GM12878 (cell line): ENCODE measurements around the gene TMEM94. TPM values are rescaled to one million over a fixed set of nuclear protein-coding genes. Genes with fewer than 3 reads are reported as not detected.

Experiments
- ATAC-seq: fragments of 200-7000 bp; cut with Tn5 transposase; 3 replicates; pipeline ENCODE4 v1.9.1; 2020; ENCODE audit warnings: mild to moderate bottlenecking, moderate library complexity
- BruUV-seq: library from RNA; stranded (reverse); fragments of 400-500 nt; replicated peaks from 2 replicates; lab custom pipeline; 2021; lab: Mats Ljungman, UMichigan
- CTCF ChIA-PET: fragments of 300-600 bp; sonication (Branson Sonifier 250); formaldehyde crosslinking; extraction: SDS; loops from one replicate; lab custom pipeline; 2021; ENCODE audit warnings: inconsistent platforms; lab: Yijun Ruan, JAX
- POLR2A ChIA-PET: fragments of 350-600 bp; formaldehyde crosslinking; extraction: SDS; loops from one replicate; lab custom pipeline; 2021; ENCODE audit warnings: inconsistent platforms; lab: Charles Lee
- RAD21 ChIA-PET: fragments of 300-600 bp; sonication (Branson Sonifier 250); formaldehyde crosslinking; loops from one replicate; lab custom pipeline; 2023; ENCODE audit warnings: antibody characterized with exemption; ENCODE audit not compliant: unreplicated experiment; lab: Charles Lee
- SMC1A ChIA-PET: fragments of 300-600 bp; sonication (Branson Sonifier 250); formaldehyde crosslinking; loops from one replicate; lab custom pipeline; 2023; ENCODE audit not compliant: unreplicated experiment, uncharacterized antibody; lab: Charles Lee
- DNase-seq: peaks from one replicate; pipeline ENCODE4 v3.0.0-alpha.2; 2011; ENCODE audit warnings: low read depth, low spot score
- FAIRE-seq: peaks from 3 replicates; lab custom pipeline; 2011; peaks lifted over from hg19 to GRCh38; lab: Jason Lieb, UNC
- H2AFZ ChIP-seq: 2 replicates; pipeline ENCODE4 v1.6.0; 2011; ENCODE audit warnings: low read depth, low read length, control low read depth; ENCODE audit not compliant: control insufficient read depth
- H3K27ac ChIP-seq: 2 replicates; pipeline ENCODE4 v1.5.1; 2011; ENCODE audit warnings: control low read depth; ENCODE audit not compliant: control insufficient read depth, insufficient read depth
- H3K27me3 ChIP-seq, 2 experiments: replicated peaks in 1 of 2; 2 replicates each; pipeline versions ENCODE4 v1.6.0 to v1.6.1; 2011; ENCODE audit warnings: low read length in 1 of 2; ENCODE audit not compliant: control insufficient read depth in 2 of 2, insufficient read depth in 2 of 2
- H3K36me3 ChIP-seq, 2 experiments: 2 replicates each; pipeline ENCODE4 v1.5.1; 2011; ENCODE audit warnings: low read length in 1 of 2; ENCODE audit not compliant: control insufficient read depth in 2 of 2, insufficient read depth in 2 of 2
- H3K4me1 ChIP-seq: 2 replicates; pipeline ENCODE4 v1.6.1; 2011; ENCODE audit warnings: mild to moderate bottlenecking, low read length, moderate library complexity, mixed read lengths; ENCODE audit not compliant: control insufficient read depth, insufficient read depth
- H3K4me2 ChIP-seq: 2 replicates; pipeline ENCODE4 v1.6.0; 2011; ENCODE audit warnings: control low read depth; ENCODE audit not compliant: control insufficient read depth, insufficient read depth
- H3K4me3 ChIP-seq: fragments of 200-600 bp; sonication (generic); 2 replicates; pipeline ENCODE4 v1.5.1; 2016
- H3K79me2 ChIP-seq: 2 replicates; pipeline ENCODE4 v1.6.0; 2011; ENCODE audit warnings: low read length; ENCODE audit not compliant: control insufficient read depth, insufficient read depth
- H3K9ac ChIP-seq: 2 replicates; pipeline ENCODE4 v1.8.0; 2011; ENCODE audit warnings: low read length, control low read depth, mixed read lengths; ENCODE audit not compliant: control insufficient read depth, insufficient read depth
- H3K9me3 ChIP-seq: replicated peaks from 3 replicates; pipeline ENCODE4 v1.5.1; 2011; ENCODE audit warnings: mild to moderate bottlenecking, low read length; ENCODE audit not compliant: control insufficient read depth, insufficient read depth
- H4K20me1 ChIP-seq: 2 replicates; pipeline ENCODE4 v1.6.0; 2011; ENCODE audit not compliant: control insufficient read depth, insufficient read depth
- ASH2L ChIP-seq: fragments of 300-600, 200-600 bp; sonication (generic); IDR thresholded peaks from 2 replicates; pipeline ENCODE4 v1.6.1; 2017; ENCODE audit warnings: low read depth, mild to moderate bottlenecking, borderline replicate concordance
- BRCA1 ChIP-seq: IDR thresholded peaks from 2 replicates; pipeline ENCODE4 v1.6.1; 2011; ENCODE audit warnings: low read depth, low read length, improper control_type of control experiment
- HDGF ChIP-seq: fragments of 450-650 bp; IDR thresholded peaks from 2 replicates; pipeline ENCODE4 v1.6.1; 2016; ENCODE audit warnings: antibody characterized with exemption
- IRF4 ChIP-seq: IDR thresholded peaks from 2 replicates; pipeline ENCODE4 v1.6.1; 2011; ENCODE audit warnings: low read depth, low read length
- MYB ChIP-seq: fragments of 150-350 bp; IDR thresholded peaks from 2 replicates; pipeline ENCODE4 v1.6.1; 2014; ENCODE audit warnings: mild to moderate bottlenecking, low read depth, low read length, borderline replicate concordance
- POLR2AphosphoS5 ChIP-seq: IDR thresholded peaks from 2 replicates; pipeline ENCODE4 v1.6.1; 2011; ENCODE audit warnings: mild to moderate bottlenecking, low read length, inconsistent platforms
- RBBP5 ChIP-seq: fragments of 200-600 bp; sonication (generic); conservative IDR thresholded peaks from 2 replicates; pipeline ENCODE4 v1.6.1; 2016
- RCOR1 ChIP-seq: conservative IDR thresholded peaks from 2 replicates; pipeline ENCODE4 v1.6.1; 2012; ENCODE audit warnings: low read depth, low read length, improper control_type of control experiment
- RELA ChIP-seq: fragments of 450-650 bp; IDR thresholded peaks from 2 replicates; pipeline ENCODE4 v1.8.0; 2014; ENCODE audit warnings: borderline replicate concordance; ENCODE audit not compliant: partially characterized antibody
- SIX5 ChIP-seq: IDR thresholded peaks from 2 replicates; pipeline ENCODE4 v1.6.1; 2011; ENCODE audit warnings: mild to moderate bottlenecking, low read depth, low read length, moderate library complexity; ENCODE audit not compliant: severe bottlenecking
- SREBF1 ChIP-seq: IDR thresholded peaks from 2 replicates; pipeline ENCODE4 v1.6.1; 2012; ENCODE audit warnings: mild to moderate bottlenecking, low read length
- SUZ12 ChIP-seq: fragments of 200-600 bp; sonication (generic); IDR thresholded peaks from one replicate; pipeline ENCODE4 v1.6.1; 2018; ENCODE audit warnings: antibody characterized with exemption, mild to moderate bottlenecking; ENCODE audit not compliant: unreplicated experiment
- TBL1XR1 ChIP-seq: IDR thresholded peaks from 2 replicates; pipeline ENCODE4 v1.6.1; 2012; ENCODE audit warnings: low read depth, low read length, improper control_type of control experiment
- TCF12 ChIP-seq: IDR thresholded peaks from 2 replicates; pipeline ENCODE4 v1.6.1; 2011; ENCODE audit warnings: low read depth, mild to moderate bottlenecking, low read length
- ZNF207 ChIP-seq: fragments of 450-650 bp; IDR thresholded peaks from 2 replicates; pipeline ENCODE4 v1.6.1; 2014; ENCODE audit warnings: antibody characterized with exemption, mild to moderate bottlenecking, borderline replicate concordance
- ZNF217 ChIP-seq: fragments of 450-650 bp; IDR thresholded peaks from 2 replicates; pipeline ENCODE4 v1.6.1; 2017; ENCODE audit warnings: antibody characterized with exemption, mild to moderate bottlenecking
- WGBS: methylation state at CpG from one replicate; pipeline ENCODE4 v1.1.6; 2016; ENCODE audit warnings: low lambda C conversion rate; ENCODE audit not compliant: insufficient replicate concordance, insufficient coverage; ENCODE audit errors: missing lambda C conversion rate; 5-methylcytosine and 5-hydroxymethylcytosine counted together
- in situ Hi-C: fragments of 300-500 bp; cut with MboI; formaldehyde crosslinking; loops from 9 replicates; pipeline ENCODE4 v1.14.3; 2018; ENCODE audit warnings: mixed read lengths
- intact Hi-C: fragments of 100-400 bp; cut with micrococcal nuclease; formaldehyde crosslinking; loops from one replicate; pipeline ENCODE4 v1.14.2; 2022; ENCODE audit not compliant: unreplicated experiment
- polyA plus RNA-seq, 11 experiments: library from polyadenylated mRNA; depleted of rRNA in 4 of 11; unstranded in 6 of 11; stranded (reverse) in 5 of 11; fragments of >200 nt; fragmentation: Nextera tagmentation in 4 of 11; fragmentation: Illumina TruSeq in 1 of 11; extraction: Ambion mirVana in 4 of 11; extraction: Trizol in 1 of 11; gene quantifications; 1 replicate in 1 of 11; 2 replicates in 10 of 11; pipeline versions ENCODE4 v1.2.1 to v1.2.3, GENCODE V29; 2011 to 2016; ENCODE audit warnings: inconsistent platforms in 2 of 11, missing spikeins in 2 of 11, low read depth in 1 of 11
- total RNA-seq, 4 experiments: library from RNA; depleted of rRNA in 3 of 4; stranded (reverse); fragments of >200 nt in 3 of 4; fragmentation: Illumina TruSeq in 1 of 4; extraction: Trizol in 1 of 4; gene quantifications; 2 replicates each; pipeline versions ENCODE4 v1.2.1 to v1.2.3, GENCODE V29; 2013 to 2021

TMEM94 gene
- total and polyA plus RNA-seq, 10 of the 15 experiments (the other 5 are each of a cell fraction or from before 2014, with no cell fraction given): 0.31 to 70.7 (median 24.4) TPM

GRCh38 chr17:75490173-75490743, 33.8 kb downstream of the TMEM94 start:
- Histone ChIP-seq H3K4me1 (peaks cover 13% of the 10 kb centered on the region), H3K9ac (no peak overlapping the region), H4K20me1 (no peaks in the 10 kb centered on the region), H3K79me2 (no peaks in the 10 kb centered on the region), H3K4me3 (no peak overlapping the region), H3K4me2 (no peak overlapping the region), H3K27me3 (no peaks in the 10 kb centered on the region), H3K27ac (no peak overlapping the region), H3K36me3 (peaks cover 7 to 10% of the 10 kb centered on the region in 2 experiments; a peak in 3 of 4 replicates), H2AFZ (no peak overlapping the region), H3K9me3 (no peaks in the 10 kb centered on the region)
- in situ Hi-C loops (no loop called here), intact Hi-C loops (no loop called here)
- CTCF ChIA-PET: interaction anchor here (0.7 kb wide), 1 partner anchor 15 kb away, joined by 3 read pairs; no protein-coding TSS in a partner anchor
- no TSS peak for BruUV-seq
- POLR2A ChIA-PET: no interaction called here
- no peak for DNase-seq
- RAD21 ChIA-PET: no interaction called here
- WGBS: 72% methylated on average over 14 of the region's 14 CpGs
- SMC1A ChIA-PET: no interaction called here
- no peak for ATAC-seq
- TF ChIP-seq BRCA1 (no peak), SUZ12 (no peak), ZNF217 (no peak), MYB (no peak)
- no peak for FAIRE-seq

GRCh38 chr17:75490953-75491649, 34.7 kb downstream of the TMEM94 start:
- ChIA-PET SMC1A (no interaction called here), POLR2A (no interaction called here), CTCF (no interaction called here), RAD21 (no interaction called here)
- DNase-seq: no peak
- H4K20me1 ChIP-seq: no peaks in the 10 kb centered on the region
- TF ChIP-seq ZNF207: no peak
- no peak for TF ChIP-seq RCOR1
- no peak for TF ChIP-seq TCF12
- no peak for TF ChIP-seq POLR2AphosphoS5
- TF ChIP-seq RBBP5: no peak
- no peak for TF ChIP-seq IRF4
- no peak for TF ChIP-seq SREBF1
- TF ChIP-seq SIX5: no peak
- TF ChIP-seq ASH2L: no peak
- no peak for TF ChIP-seq RELA
- no peak for TF ChIP-seq HDGF
- no peak for TF ChIP-seq TBL1XR1
- H3K79me2 ChIP-seq: no peaks in the 10 kb centered on the region
- no peaks in the 10 kb centered on the region for H3K27me3 ChIP-seq
- H3K4me1 ChIP-seq: peaks cover 13% of the 10 kb centered on the region
- in situ Hi-C loops: no loop called here
- no peak overlapping the region for H3K4me2 ChIP-seq
- no peak for ATAC-seq
- BruUV-seq: no TSS peak
- no peak overlapping the region for H3K27ac ChIP-seq
- H3K4me3 ChIP-seq: no peak overlapping the region
- H3K36me3 ChIP-seq: peaks cover 7 to 11% of the 10 kb centered on the region in 2 experiments; a peak in 3 of 4 replicates
- no peak overlapping the region for H2AFZ ChIP-seq
- intact Hi-C loops: no loop called here
- H3K9me3 ChIP-seq: no peaks in the 10 kb centered on the region
- FAIRE-seq: no peak
- no peak overlapping the region for H3K9ac ChIP-seq
- WGBS: 69% methylated on average over 19 of the region's 19 CpGs
